Measurements from ENCODE around the gene ADNP.

ADNP gene

DNA sequence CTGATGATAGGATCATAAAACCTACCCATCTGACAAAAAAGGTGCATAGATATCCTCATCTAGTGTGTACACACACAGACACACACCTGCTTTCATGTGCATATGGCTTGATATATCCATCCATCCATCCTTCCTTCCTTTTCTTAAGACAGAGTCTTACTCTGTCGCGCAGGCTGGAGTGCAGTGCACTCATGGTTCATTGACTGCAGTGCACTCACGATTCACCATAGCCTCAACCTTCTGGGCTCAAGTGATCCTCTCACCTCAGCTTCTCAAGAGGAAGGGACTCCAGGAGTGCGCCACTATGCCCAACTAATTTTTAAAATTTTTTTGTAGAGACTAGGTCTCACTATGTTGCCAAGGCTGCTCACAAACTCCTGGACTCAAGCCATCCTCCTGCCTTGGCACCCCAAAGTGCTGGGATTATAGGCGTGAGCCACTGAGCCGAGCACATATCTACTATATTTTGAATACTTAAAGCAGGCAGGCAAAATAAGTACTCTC, 27.1 kb downstream of the ADNP start:
- Histone ChIP-seq H3K4me1 (ENCODE audit: control insufficient read depth, insufficient read depth, low read length, poor library complexity, severe bottlenecking) (no peaks in the 10 kb centered on the region), H3K4me3 (ENCODE audit: insufficient read depth, low read depth, low read length, poor library complexity, severe bottlenecking) (no peak overlapping the region), H3K27me3 (replicated peaks; ENCODE audit: control insufficient read depth, insufficient read depth, low read length, poor library complexity, severe bottlenecking) (no peaks in the 10 kb centered on the region), H3K36me3 (ENCODE audit: control insufficient read depth, insufficient read depth, low read length) (peaks cover 18% of the 10 kb centered on the region), H3K9me3 (ENCODE audit: control insufficient read depth, low read length) (no peaks in the 10 kb centered on the region), H3K27ac (ENCODE audit: insufficient read depth, low read length, poor library complexity, severe bottlenecking) (no peak overlapping the region)
- DNase-seq: no peak

DNA sequence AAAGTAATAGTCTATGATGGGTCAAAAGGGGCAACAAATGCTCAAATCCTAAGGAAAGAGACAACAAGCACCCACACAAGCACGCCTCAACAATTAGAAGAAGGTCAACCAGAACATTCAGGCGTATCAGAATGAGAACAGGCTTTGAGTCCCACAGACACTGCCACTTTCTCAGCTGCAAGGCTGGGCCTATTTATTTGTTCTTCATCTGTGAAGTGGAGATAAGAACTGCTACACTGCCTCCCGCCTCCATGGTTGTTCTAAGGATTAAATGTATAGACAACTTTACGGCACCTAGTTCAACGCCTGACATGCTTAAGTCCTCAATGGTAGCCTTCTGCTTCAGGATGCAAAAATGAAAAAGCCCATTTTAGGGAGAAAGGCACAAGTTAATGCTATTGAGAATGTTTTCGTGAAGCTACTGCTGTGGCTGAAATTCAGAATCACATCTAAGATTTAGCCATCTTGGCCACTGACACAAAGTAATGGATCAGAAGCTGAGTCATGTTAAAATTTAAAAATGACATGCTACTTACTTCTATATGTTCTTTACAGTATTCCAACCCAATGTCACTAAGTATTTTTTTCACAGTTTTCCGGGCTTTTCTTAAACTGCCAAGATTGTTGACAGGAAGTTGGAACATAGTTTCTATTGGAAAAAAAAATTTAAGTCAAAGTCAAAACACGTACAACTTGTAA, 27.7 kb downstream of the ADNP start:
- peaks cover 20% of the 10 kb centered on the region for H3K36me3 ChIP-seq (ENCODE audit: control insufficient read depth, insufficient read depth, low read length)
- H3K9me3 ChIP-seq (ENCODE audit: control insufficient read depth, low read length): no peaks in the 10 kb centered on the region
- H3K27ac ChIP-seq (ENCODE audit: insufficient read depth, low read length, poor library complexity, severe bottlenecking): no peak overlapping the region
- H3K4me1 ChIP-seq (ENCODE audit: control insufficient read depth, insufficient read depth, low read length, poor library complexity, severe bottlenecking): no peaks in the 10 kb centered on the region
- H3K4me3 ChIP-seq (ENCODE audit: insufficient read depth, low read depth, low read length, poor library complexity, severe bottlenecking): no peak overlapping the region
- H3K27me3 ChIP-seq (replicated peaks; ENCODE audit: control insufficient read depth, insufficient read depth, low read length, poor library complexity, severe bottlenecking): no peaks in the 10 kb centered on the region
- DNase-seq: no peak

DNA sequence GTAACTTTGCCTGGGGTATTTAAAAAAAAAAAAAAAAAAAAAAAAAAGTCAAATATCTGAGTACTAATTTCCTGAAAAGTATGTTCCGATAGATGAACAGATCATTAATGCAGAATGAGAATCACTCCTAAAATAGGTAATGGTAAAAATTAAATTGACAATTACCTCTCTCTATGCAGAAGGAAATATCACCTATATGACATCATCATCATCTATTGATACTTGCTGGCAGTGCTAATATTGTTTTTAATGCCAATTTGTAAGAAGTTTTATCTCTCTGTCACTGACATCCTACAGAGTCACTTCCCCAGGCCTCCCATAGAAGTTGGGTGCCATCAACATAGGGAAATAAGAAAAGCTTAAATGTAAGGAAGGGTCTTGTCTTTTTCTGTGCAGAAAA, 29.9 kb downstream of the ADNP start:
- Histone ChIP-seq H3K9me3 (ENCODE audit: control insufficient read depth, low read length) (no peaks in the 10 kb centered on the region), H3K36me3 (ENCODE audit: control insufficient read depth, insufficient read depth, low read length) (peaks cover 33% of the 10 kb centered on the region)

DNA sequence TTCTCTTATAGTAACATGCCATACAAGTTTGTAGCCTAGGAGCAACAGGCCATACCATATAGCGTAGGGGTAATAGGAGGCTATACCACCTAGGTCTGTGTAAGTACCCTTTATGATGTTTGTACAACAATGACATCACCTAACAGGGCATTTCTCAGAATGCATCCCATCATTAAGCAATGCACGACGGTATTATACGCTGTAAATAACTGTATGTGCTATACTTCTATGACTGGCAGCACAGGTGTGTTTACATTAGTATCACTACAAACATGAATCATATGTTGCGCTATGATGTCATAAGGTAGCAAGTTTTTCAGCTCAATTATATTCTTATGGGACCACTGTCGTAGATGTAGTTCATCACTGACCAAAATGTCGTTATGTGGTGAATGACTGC, 31.0 kb downstream of the ADNP start:
- peaks cover 33% of the 10 kb centered on the region for H3K36me3 ChIP-seq (ENCODE audit: control insufficient read depth, insufficient read depth, low read length)
- no peak overlapping the region for H3K27ac ChIP-seq (ENCODE audit: insufficient read depth, low read length, poor library complexity, severe bottlenecking)
- no peaks in the 10 kb centered on the region for H3K27me3 ChIP-seq (replicated peaks; ENCODE audit: control insufficient read depth, insufficient read depth, low read length, poor library complexity, severe bottlenecking)
- no peak for DNase-seq
- H3K4me1 ChIP-seq (ENCODE audit: control insufficient read depth, insufficient read depth, low read length, poor library complexity, severe bottlenecking): no peaks in the 10 kb centered on the region
- H3K9me3 ChIP-seq (ENCODE audit: control insufficient read depth, low read length): no peaks in the 10 kb centered on the region
- H3K4me3 ChIP-seq (ENCODE audit: insufficient read depth, low read depth, low read length, poor library complexity, severe bottlenecking): no peak overlapping the region

More for the DNA sequence above, 29.9 kb downstream of the ADNP start:
- Histone ChIP-seq H3K27ac (ENCODE audit: insufficient read depth, low read length, poor library complexity, severe bottlenecking) (no peak overlapping the region), H3K27me3 (replicated peaks; ENCODE audit: control insufficient read depth, insufficient read depth, low read length, poor library complexity, severe bottlenecking) (no peaks in the 10 kb centered on the region), H3K4me3 (ENCODE audit: insufficient read depth, low read depth, low read length, poor library complexity, severe bottlenecking) (no peak overlapping the region), H3K4me1 (ENCODE audit: control insufficient read depth, insufficient read depth, low read length, poor library complexity, severe bottlenecking) (no peaks in the 10 kb centered on the region)
- DNase-seq: no peak

DNA sequence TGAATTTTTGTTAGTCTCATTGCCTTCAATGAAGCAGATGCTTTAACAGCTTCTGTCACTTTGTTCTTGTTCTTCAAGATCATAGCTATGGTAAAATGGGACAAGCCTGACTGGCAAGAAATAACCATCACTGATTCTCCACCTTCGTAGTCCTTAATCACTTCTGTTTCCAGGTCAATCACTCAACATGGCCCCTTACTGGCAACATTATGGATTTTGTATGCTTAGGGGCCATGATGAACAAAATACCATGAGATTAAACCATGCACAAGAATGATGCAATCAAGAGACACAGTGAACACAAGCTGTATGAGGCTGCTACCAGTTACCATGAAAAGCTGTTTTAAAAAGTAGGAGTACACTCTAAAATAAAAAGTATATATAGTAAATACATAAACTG, 32.8 kb downstream of the ADNP start:
- Histone ChIP-seq H3K9me3 (ENCODE audit: control insufficient read depth, low read length) (no peaks in the 10 kb centered on the region), H3K27me3 (replicated peaks; ENCODE audit: control insufficient read depth, insufficient read depth, low read length, poor library complexity, severe bottlenecking) (no peaks in the 10 kb centered on the region), H3K4me3 (ENCODE audit: insufficient read depth, low read depth, low read length, poor library complexity, severe bottlenecking) (no peak overlapping the region), H3K4me1 (ENCODE audit: control insufficient read depth, insufficient read depth, low read length, poor library complexity, severe bottlenecking) (no peaks in the 10 kb centered on the region), H3K36me3 (ENCODE audit: control insufficient read depth, insufficient read depth, low read length) (peaks cover 41% of the 10 kb centered on the region), H3K27ac (ENCODE audit: insufficient read depth, low read length, poor library complexity, severe bottlenecking) (no peak overlapping the region)
- DNase-seq: no peak

DNA sequence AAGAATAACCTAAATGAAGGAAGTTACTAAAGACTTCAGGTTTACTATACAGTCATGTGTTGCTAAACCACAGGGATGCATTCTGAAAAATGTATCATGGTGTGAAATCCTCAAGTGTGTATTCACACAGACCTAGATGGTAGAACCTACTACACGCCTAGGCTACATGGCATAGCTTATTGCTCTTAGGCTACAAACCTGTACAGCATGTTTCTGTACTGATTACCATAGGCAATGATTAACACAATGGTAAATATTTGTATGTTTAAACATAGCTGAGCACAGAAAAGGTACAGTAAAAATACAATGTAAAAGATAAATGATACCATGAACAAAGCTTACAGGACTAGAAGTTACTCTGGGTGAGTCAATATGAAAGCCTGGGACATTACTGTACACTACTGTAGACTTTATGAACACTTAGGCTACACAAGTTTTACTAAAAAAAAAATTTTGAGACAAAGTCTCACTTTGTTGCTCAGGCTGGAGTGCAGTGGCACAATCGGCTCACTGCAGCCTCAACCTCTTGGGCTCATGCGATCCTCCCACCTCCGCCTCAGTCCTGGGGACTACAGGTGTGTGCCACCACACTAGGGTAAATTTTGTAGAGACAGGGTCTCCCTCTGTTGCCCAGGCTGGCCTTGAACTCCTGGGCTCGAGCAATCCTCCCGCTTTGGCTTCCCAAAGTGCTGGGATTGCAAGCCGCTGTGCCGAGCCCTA, 36.0 kb downstream of the ADNP start:
- H3K27ac ChIP-seq (ENCODE audit: insufficient read depth, low read length, poor library complexity, severe bottlenecking): no peak overlapping the region
- DNase-seq: no peak

DNA sequence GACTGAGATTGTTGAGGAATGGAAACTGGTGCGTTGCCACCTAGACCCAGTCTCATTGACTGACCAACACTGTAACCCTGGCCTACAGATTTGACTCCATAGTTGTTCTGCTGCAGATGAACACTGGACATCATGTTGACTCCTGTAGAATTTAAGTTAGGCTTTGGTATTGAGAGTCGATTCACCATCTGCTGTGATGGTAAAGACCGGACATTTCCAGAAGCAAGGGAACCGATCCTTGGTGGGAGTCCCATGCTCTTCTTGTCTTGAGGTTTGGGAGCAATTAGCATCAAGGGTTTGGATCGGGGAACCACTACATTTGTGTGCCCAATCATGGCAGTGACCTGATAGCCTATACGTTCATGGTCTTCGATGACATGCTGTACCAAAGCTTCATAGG, 37.6 kb downstream of the ADNP start:
- Histone ChIP-seq H3K27me3 (replicated peaks; ENCODE audit: control insufficient read depth, insufficient read depth, low read length, poor library complexity, severe bottlenecking) (no peaks in the 10 kb centered on the region), H3K4me1 (ENCODE audit: control insufficient read depth, insufficient read depth, low read length, poor library complexity, severe bottlenecking) (no peaks in the 10 kb centered on the region), H3K9me3 (ENCODE audit: control insufficient read depth, low read length) (no peaks in the 10 kb centered on the region), H3K36me3 (ENCODE audit: control insufficient read depth, insufficient read depth, low read length) (peaks cover 56% of the 10 kb centered on the region), H3K27ac (ENCODE audit: insufficient read depth, low read length, poor library complexity, severe bottlenecking) (no peak overlapping the region), H3K4me3 (ENCODE audit: insufficient read depth, low read depth, low read length, poor library complexity, severe bottlenecking) (no peak overlapping the region)
- no peak for DNase-seq

More for the DNA sequence above, 36.0 kb downstream of the ADNP start:
- Histone ChIP-seq H3K9me3 (ENCODE audit: control insufficient read depth, low read length) (no peaks in the 10 kb centered on the region), H3K4me3 (ENCODE audit: insufficient read depth, low read depth, low read length, poor library complexity, severe bottlenecking) (no peak overlapping the region), H3K36me3 (ENCODE audit: control insufficient read depth, insufficient read depth, low read length) (peaks cover 53% of the 10 kb centered on the region), H3K4me1 (ENCODE audit: control insufficient read depth, insufficient read depth, low read length, poor library complexity, severe bottlenecking) (no peaks in the 10 kb centered on the region), H3K27me3 (replicated peaks; ENCODE audit: control insufficient read depth, insufficient read depth, low read length, poor library complexity, severe bottlenecking) (no peaks in the 10 kb centered on the region)

DNA sequence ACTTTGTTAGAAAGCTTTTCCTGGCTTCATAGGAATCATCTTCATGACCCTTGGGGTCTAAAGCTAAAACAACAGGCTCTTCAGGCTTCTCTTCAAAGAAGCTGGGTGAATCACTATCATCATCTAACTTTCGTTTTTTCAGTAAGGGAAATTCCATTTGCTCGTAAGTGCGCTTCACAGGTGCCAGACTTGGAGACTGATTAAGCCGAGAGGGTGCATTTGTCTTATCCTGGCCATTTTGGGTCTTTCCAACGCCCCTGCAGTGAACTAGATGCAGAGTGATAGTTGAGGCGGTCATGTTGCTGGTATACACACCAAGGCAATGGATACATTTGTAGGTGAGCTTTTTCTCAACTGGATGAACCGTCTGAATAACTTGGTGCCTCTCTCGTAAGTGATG, 38.8 kb downstream of the ADNP start:
- H3K9me3 ChIP-seq (ENCODE audit: control insufficient read depth, low read length): no peaks in the 10 kb centered on the region
- no peaks in the 10 kb centered on the region for H3K4me1 ChIP-seq (ENCODE audit: control insufficient read depth, insufficient read depth, low read length, poor library complexity, severe bottlenecking)
- H3K27ac ChIP-seq (ENCODE audit: insufficient read depth, low read length, poor library complexity, severe bottlenecking): no peak overlapping the region
- H3K4me3 ChIP-seq (ENCODE audit: insufficient read depth, low read depth, low read length, poor library complexity, severe bottlenecking): no peak overlapping the region
- H3K36me3 ChIP-seq (ENCODE audit: control insufficient read depth, insufficient read depth, low read length): peaks cover 49% of the 10 kb centered on the region
- no peak for DNase-seq
- H3K27me3 ChIP-seq (replicated peaks; ENCODE audit: control insufficient read depth, insufficient read depth, low read length, poor library complexity, severe bottlenecking): no peaks in the 10 kb centered on the region

DNA sequence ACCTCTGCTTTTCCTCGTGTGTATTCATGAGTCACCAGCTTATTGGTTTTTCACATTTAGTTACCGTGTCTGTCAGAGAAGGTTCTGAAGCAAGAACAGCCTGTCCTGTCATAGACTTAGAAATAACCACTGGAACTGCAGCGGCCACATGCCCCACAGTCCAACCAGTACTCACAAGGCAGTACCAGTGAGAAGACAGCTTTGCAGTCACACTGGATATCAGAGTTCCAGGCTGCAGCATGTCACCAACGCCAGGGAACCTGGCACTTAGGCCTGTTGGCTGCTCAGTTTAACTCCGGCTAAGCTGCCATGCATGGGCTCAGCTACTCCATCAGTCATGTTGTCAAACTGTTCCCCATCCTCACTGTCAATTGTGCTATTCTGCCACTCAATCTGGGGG, 40.1 kb downstream of the ADNP start:
- DNase-seq: no peak
- H3K9me3 ChIP-seq (ENCODE audit: control insufficient read depth, low read length): no peaks in the 10 kb centered on the region
- H3K4me3 ChIP-seq (ENCODE audit: insufficient read depth, low read depth, low read length, poor library complexity, severe bottlenecking): no peak overlapping the region
- H3K4me1 ChIP-seq (ENCODE audit: control insufficient read depth, insufficient read depth, low read length, poor library complexity, severe bottlenecking): no peaks in the 10 kb centered on the region
- peaks cover 47% of the 10 kb centered on the region for H3K36me3 ChIP-seq (ENCODE audit: control insufficient read depth, insufficient read depth, low read length)
- H3K27me3 ChIP-seq (replicated peaks; ENCODE audit: control insufficient read depth, insufficient read depth, low read length, poor library complexity, severe bottlenecking): no peaks in the 10 kb centered on the region
- no peak overlapping the region for H3K27ac ChIP-seq (ENCODE audit: insufficient read depth, low read length, poor library complexity, severe bottlenecking)

DNA sequence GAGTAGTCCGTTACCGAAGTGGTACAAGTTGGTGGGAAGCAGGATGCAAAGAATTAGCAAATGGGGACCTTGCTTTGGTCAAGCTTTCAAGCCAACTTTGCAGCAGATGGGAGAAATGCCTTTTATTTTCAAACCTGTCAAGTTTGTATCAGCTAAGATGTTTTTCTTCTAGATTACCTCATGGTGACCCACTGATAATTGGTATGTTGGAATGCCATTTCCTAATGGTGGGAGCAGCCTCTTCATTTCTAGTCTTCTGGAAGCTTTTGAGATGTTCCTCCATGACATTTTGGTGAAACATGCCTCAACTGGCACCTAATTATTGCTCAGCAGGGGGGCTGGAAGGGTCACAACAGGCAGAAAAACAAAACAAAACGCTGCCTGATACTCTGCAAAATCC, 43.7 kb downstream of the ADNP start:
- Histone ChIP-seq H3K36me3 (ENCODE audit: control insufficient read depth, insufficient read depth, low read length) (peaks cover 30% of the 10 kb centered on the region), H3K9me3 (ENCODE audit: control insufficient read depth, low read length) (no peaks in the 10 kb centered on the region), H3K27ac (ENCODE audit: insufficient read depth, low read length, poor library complexity, severe bottlenecking) (no peak overlapping the region), H3K27me3 (replicated peaks; ENCODE audit: control insufficient read depth, insufficient read depth, low read length, poor library complexity, severe bottlenecking) (no peaks in the 10 kb centered on the region), H3K4me3 (ENCODE audit: insufficient read depth, low read depth, low read length, poor library complexity, severe bottlenecking) (no peak overlapping the region), H3K4me1 (ENCODE audit: control insufficient read depth, insufficient read depth, low read length, poor library complexity, severe bottlenecking) (no peaks in the 10 kb centered on the region)
- DNase-seq: no peak
